MCF 10A (cell line): ENCODE data around the gene INTS15. TPM values are rescaled to one million over a fixed set of nuclear protein-coding genes. Genes with fewer than 3 reads are reported as not detected.

Experiments used
- BruUV-seq: library from RNA; stranded (reverse); fragments of 400-500 nt; replicated peaks from 2 replicates; lab custom pipeline; 2021; lab: Mats Ljungman, UMichigan
- CTCF ChIA-PET: fragments of 300-600 bp; sonication (Branson Sonifier 250); formaldehyde crosslinking; extraction: SDS; loops from one replicate; lab custom pipeline; 2021; ENCODE audit warnings: antibody characterized with exemption, inconsistent platforms; lab: Yijun Ruan, JAX
- POLR2A ChIA-PET: fragments of 300-600, 350-650 bp; sonication (Branson Sonifier 250); formaldehyde crosslinking; extraction: SDS; loops from one replicate; lab custom pipeline; 2020; ENCODE audit warnings: antibody characterized with exemption, inconsistent platforms; lab: Yijun Ruan, JAX
- DNase-seq: peaks from one replicate; pipeline ENCODE4 v3.0.0-alpha.2; 2018; ENCODE audit not compliant: unreplicated experiment
- H3K27ac Mint-ChIP-seq: one replicate; pipeline ENCODE4 v1.8.0; 2022; ENCODE audit warnings: mild to moderate bottlenecking, low read depth, mixed read lengths; ENCODE audit not compliant: unreplicated experiment
- H3K27me3 Mint-ChIP-seq: one replicate; pipeline ENCODE4 v1.8.0; 2022; ENCODE audit warnings: mixed read lengths; ENCODE audit not compliant: insufficient read depth, unreplicated experiment
- H3K36me3 Mint-ChIP-seq: one replicate; pipeline ENCODE4 v1.8.0; 2022; ENCODE audit warnings: mild to moderate bottlenecking, moderate library complexity, mixed read lengths; ENCODE audit not compliant: insufficient read depth, unreplicated experiment
- H3K4me1 Mint-ChIP-seq: one replicate; pipeline ENCODE4 v1.8.0; 2022; ENCODE audit warnings: mixed read lengths; ENCODE audit not compliant: insufficient read depth, unreplicated experiment
- H3K4me3 Mint-ChIP-seq: one replicate; pipeline ENCODE4 v1.8.0; 2022; ENCODE audit warnings: mild to moderate bottlenecking, moderate library complexity, mixed read lengths; ENCODE audit not compliant: unreplicated experiment
- H3K9me3 Mint-ChIP-seq: one replicate; pipeline ENCODE4 v1.8.0; 2022; ENCODE audit warnings: mixed read lengths; ENCODE audit not compliant: unreplicated experiment
- intact Hi-C: fragments of 100-400 bp; cut with micrococcal nuclease; formaldehyde crosslinking; loops from 2 replicates; pipeline ENCODE4 v1.14.1; 2022
- total RNA-seq: library from RNA; stranded (reverse); gene quantifications from 2 replicates; pipeline ENCODE4 v1.2.3, GENCODE V29; 2022
- TF ChIP-seq, protein P1 (sequence below): fragments of 200-600 bp; IDR thresholded peaks from one replicate; pipeline ENCODE4 v1.8.0; 2022; ENCODE audit warnings: antibody characterized with exemption, mild to moderate bottlenecking; ENCODE audit not compliant: unreplicated experiment

INTS15 gene
- total RNA-seq, 1 experiment from 2014 or later: 26.5 TPM

DNA sequence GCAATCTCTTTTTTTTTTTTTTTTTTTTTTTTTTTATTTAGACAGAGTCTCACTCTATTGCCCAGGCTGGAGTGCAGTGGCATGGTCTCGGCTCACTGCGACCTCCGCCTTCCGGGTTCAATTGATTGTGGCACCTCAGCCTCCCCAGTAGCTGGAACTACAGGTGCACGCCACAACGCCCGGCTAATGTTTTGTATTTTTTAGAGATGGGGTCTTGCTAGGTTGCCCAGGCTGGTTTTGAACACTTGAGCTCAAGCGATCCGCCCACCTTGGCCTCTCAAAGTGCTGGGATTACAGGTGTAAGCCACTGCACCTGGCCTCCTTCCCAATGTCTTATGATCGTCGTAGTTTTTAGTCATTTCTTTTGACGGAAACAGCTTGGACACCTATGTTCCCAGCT, 19.0 kb downstream of the INTS15 start:
- Mint-ChIP-seq H3K36me3 (peaks cover 17% of the 10 kb centered on the region), H3K4me3 (no peak overlapping the region), H3K4me1 (no peaks in the 10 kb centered on the region), H3K9me3 (no peaks in the 10 kb centered on the region), H3K27ac (no peak overlapping the region), H3K27me3 (peaks cover 12% of the 10 kb centered on the region)
- TF ChIP-seq, protein P1, sequence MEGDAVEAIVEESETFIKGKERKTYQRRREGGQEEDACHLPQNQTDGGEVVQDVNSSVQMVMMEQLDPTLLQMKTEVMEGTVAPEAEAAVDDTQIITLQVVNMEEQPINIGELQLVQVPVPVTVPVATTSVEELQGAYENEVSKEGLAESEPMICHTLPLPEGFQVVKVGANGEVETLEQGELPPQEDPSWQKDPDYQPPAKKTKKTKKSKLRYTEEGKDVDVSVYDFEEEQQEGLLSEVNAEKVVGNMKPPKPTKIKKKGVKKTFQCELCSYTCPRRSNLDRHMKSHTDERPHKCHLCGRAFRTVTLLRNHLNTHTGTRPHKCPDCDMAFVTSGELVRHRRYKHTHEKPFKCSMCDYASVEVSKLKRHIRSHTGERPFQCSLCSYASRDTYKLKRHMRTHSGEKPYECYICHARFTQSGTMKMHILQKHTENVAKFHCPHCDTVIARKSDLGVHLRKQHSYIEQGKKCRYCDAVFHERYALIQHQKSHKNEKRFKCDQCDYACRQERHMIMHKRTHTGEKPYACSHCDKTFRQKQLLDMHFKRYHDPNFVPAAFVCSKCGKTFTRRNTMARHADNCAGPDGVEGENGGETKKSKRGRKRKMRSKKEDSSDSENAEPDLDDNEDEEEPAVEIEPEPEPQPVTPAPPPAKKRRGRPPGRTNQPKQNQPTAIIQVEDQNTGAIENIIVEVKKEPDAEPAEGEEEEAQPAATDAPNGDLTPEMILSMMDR: no peak
- no TSS peak for BruUV-seq
- intact Hi-C loops: no loop called here
- DNase-seq: no peak
- CTCF ChIA-PET: interaction anchor here (0.8 to 1.8 kb wide), 2 partner anchors 19 to 38 kb away, joined by 3 to 8 read pairs; partner anchors contain the start of gene INTS15
- POLR2A ChIA-PET: no interaction called here

DNA sequence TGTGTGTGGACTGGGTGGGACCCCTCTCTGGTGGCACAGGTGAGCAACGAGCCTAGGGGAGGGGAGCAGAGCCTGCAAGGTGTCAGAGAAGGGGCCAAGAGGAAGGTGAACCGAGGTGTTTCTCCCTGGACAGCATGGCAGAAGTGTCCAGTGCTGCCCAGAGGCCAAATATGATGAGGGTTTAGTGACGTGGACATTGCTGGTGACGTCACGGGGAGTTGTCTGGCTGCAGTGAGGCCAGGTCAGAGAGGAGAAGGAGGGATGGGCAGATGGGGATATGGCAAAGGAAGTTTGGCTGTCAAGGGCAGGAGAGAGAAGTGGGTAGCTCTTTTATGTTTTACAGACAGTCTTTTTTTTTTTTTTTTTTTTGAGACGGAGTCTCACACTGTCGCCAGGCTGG, 23.0 kb downstream of the INTS15 start:
- no peak overlapping the region for H3K27ac Mint-ChIP-seq
- H3K4me3 Mint-ChIP-seq: no peak overlapping the region
- TF ChIP-seq, protein P1: no peak
- ChIA-PET POLR2A (no interaction called here), CTCF (interaction anchor here (0.6 kb wide), 2 partner anchors 21 to 27 kb away, joined by 3 to 5 read pairs; no protein-coding TSS in a partner anchor)
- no TSS peak for BruUV-seq
- no peak for DNase-seq
- no peaks in the 10 kb centered on the region for H3K9me3 Mint-ChIP-seq
- intact Hi-C loops: no loop called here
- H3K4me1 Mint-ChIP-seq: no peaks in the 10 kb centered on the region
- H3K36me3 Mint-ChIP-seq: no peaks in the 10 kb centered on the region
- H3K27me3 Mint-ChIP-seq: peaks cover 29% of the 10 kb centered on the region

DNA sequence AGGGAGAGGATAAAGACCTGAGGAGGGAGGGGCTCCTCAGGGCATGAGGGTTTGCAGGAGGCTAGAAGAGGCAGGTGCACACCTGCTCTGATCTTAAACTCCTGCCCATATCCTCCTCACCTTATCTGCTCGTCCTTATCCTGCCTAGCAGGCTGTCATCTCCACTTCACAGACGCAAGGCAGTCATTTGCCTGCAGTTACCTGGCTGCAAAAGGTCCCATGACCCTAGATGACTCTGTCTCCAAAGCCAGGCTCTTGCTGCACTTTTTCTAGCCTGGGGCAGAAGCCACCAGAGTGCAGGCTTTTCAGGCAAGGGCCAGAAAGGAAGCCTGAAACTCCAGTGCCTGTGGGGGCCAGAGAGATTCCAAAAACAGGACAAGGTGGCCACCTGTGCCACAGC, 23.9 kb downstream of the INTS15 start:
- H3K9me3 Mint-ChIP-seq: no peaks in the 10 kb centered on the region
- H3K4me1 Mint-ChIP-seq: no peaks in the 10 kb centered on the region
- ChIA-PET POLR2A (no interaction called here), CTCF (no interaction called here)
- no peak overlapping the region for H3K27ac Mint-ChIP-seq
- no peak for DNase-seq
- peaks cover 38% of the 10 kb centered on the region for H3K27me3 Mint-ChIP-seq
- H3K36me3 Mint-ChIP-seq: no peaks in the 10 kb centered on the region
- BruUV-seq: no TSS peak
- H3K4me3 Mint-ChIP-seq: no peak overlapping the region
- TF ChIP-seq, protein P1: no peak
- intact Hi-C loops: no loop called here

DNA sequence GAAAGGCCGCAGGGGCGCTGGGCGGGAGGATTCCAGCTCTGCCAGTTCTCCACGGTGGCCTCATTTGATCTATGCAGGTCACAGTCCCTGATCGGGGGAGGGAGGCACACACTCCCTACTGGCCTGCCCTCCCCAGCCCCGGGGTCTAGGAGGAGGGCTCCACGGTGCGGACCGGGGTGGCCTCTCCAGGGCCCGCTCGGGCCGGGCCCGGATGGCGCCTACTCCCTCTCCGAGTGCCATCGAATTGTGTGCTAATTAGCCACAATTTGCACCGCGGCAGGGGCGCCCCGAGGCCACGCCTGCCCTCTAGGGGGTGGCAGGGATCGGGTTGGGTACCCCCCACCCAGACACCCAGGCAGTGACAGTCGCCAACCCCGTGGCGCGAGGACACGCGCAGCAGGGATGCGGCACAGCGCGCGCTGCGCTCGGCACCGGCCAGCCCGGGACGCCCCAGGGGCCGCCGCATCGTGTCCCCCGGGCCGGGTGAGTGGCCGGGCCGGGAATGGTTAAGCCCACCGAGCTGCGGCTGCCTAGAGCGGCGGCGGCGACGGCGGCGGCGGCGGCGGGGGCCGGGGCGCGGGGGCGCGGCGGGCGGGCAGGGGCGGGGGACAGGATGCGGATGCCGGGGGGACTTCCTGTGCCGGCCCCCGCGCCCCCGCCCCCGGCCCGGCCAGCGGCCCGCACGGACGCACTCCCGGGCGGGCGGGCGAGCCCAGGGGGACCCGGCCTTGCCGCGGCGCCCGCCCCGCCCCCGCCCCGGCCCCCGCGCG, 25.3 kb downstream of the INTS15 start, which contains the start of gene ZNF853:
Gene ZNF853 (plus strand): TSS at position 658 of the 770 bp plus-strand sequence. CDS start 565 bp downstream, outside the sequence.
- no TSS peak for BruUV-seq
- ChIA-PET CTCF (no interaction called here), POLR2A (no interaction called here)
- no peak for DNase-seq
- H3K4me3 Mint-ChIP-seq: no peak within 1 kb of the TSS
- no peaks in the 10 kb centered on the region for H3K9me3 Mint-ChIP-seq
- H3K27ac Mint-ChIP-seq: no peak within 1 kb of the TSS
- intact Hi-C loops: no loop called here
- H3K27me3 Mint-ChIP-seq: peaks cover 52% of the 10 kb centered on the region
- H3K4me1 Mint-ChIP-seq: no peaks in the 10 kb centered on the region
- H3K36me3 Mint-ChIP-seq: no peaks in the 10 kb centered on the region
- TF ChIP-seq, protein P1: no peak
